Measurements from ENCODE around the gene TOMM70. TPM values are rescaled to one million over a fixed set of nuclear protein-coding genes. Genes with fewer than 3 reads are reported as not detected.

TOMM70 gene
- total and polyA plus RNA-seq, 2 donors (not counting 3 experiments of a cell fraction or from before 2014, with no cell fraction given), result 7.6 to 32.3 TPM

DNA sequence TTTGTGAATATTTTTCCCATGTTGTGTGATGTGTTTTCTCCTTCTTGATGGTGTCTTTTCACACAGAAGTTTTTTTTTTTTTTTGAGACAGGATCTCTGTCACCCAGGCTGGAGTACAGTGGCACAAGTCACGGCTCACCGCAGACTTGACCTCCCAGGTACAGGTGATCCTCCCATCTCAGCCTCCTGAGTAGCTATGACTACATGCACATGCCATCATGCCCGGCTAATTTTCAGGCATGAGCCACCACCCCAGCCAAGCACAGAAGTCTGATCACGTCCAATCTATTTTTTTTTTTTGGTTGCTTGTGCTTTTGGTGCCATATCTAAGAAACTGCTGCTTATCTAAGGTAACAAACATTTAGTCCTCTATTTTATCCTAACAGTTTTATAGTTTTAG, 24.6 kb downstream of the TOMM70 start:
- Histone ChIP-seq H3K9me1 (replicated peaks; ENCODE audit: control insufficient read depth, extremely low read depth, insufficient read depth, low read length) (no peaks in the 10 kb centered on the region), H3K79me2 (ENCODE audit: control insufficient read depth, insufficient read depth, low read length) (peaks cover 1% of the 10 kb centered on the region), H3K27me3 (ENCODE audit: control insufficient read depth in 2 of 2, insufficient read depth in 2 of 2, low read length in 2 of 2) (no peaks in the 10 kb centered on the region), H3K36me3 (ENCODE audit: control insufficient read depth in 2 of 2, extremely low read depth in 1 of 2, insufficient read depth in 2 of 2, low read length in 2 of 2) (peaks cover 9 to 13% of the 10 kb centered on the region in 2 experiments), H3K9me3 (replicated peaks; ENCODE audit: control insufficient read depth, insufficient read depth, low read length) (no peaks in the 10 kb centered on the region), H3K4me3 (replicated peaks in 1 of 3; ENCODE audit: insufficient read depth in 1 of 3, low read depth in 1 of 3, low read length in 3 of 3) (no peak overlapping the region), H4K20me1 (replicated peaks; ENCODE audit: control insufficient read depth, extremely low read depth, insufficient read depth, low read length) (no peaks in the 10 kb centered on the region), H3K4me1 (ENCODE audit: control insufficient read depth, extremely low read depth, insufficient read depth, low read length) (no peaks in the 10 kb centered on the region), H2AFZ (ENCODE audit: low read depth, low read length) (no peak overlapping the region), H3K27ac (ENCODE audit: insufficient read depth, low read depth, low read length) (no peak overlapping the region), H3K9ac (replicated peaks; ENCODE audit: extremely low read depth, insufficient read depth, low read length) (no peak overlapping the region), H3K4me2 (ENCODE audit: insufficient read depth, low read length) (no peak overlapping the region)
- no peak for TF ChIP-seq POLR2AphosphoS5 (IDR thresholded peaks at IDR 0.05; ENCODE audit: insufficient read depth, low read depth, low read length)
- TF ChIP-seq POLR2A (IDR thresholded peaks at IDR 0.05; ENCODE audit: low read depth, low read length), result no peak
- no peak for TF ChIP-seq EZH2 (IDR thresholded peaks at IDR 0.05; ENCODE audit: borderline replicate concordance, low read depth, low read length, severe bottlenecking)
- TF ChIP-seq, protein P1, sequence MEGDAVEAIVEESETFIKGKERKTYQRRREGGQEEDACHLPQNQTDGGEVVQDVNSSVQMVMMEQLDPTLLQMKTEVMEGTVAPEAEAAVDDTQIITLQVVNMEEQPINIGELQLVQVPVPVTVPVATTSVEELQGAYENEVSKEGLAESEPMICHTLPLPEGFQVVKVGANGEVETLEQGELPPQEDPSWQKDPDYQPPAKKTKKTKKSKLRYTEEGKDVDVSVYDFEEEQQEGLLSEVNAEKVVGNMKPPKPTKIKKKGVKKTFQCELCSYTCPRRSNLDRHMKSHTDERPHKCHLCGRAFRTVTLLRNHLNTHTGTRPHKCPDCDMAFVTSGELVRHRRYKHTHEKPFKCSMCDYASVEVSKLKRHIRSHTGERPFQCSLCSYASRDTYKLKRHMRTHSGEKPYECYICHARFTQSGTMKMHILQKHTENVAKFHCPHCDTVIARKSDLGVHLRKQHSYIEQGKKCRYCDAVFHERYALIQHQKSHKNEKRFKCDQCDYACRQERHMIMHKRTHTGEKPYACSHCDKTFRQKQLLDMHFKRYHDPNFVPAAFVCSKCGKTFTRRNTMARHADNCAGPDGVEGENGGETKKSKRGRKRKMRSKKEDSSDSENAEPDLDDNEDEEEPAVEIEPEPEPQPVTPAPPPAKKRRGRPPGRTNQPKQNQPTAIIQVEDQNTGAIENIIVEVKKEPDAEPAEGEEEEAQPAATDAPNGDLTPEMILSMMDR (IDR thresholded peaks at IDR 0.05; ENCODE audit: extremely low read depth in 1 of 2, insufficient read depth in 1 of 2, low read depth in 1 of 2, low read length in 2 of 2), result no peak
- TF ChIP-seq, protein P2, sequence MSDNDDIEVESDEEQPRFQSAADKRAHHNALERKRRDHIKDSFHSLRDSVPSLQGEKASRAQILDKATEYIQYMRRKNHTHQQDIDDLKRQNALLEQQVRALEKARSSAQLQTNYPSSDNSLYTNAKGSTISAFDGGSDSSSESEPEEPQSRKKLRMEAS (IDR thresholded peaks at IDR 0.05; ENCODE audit: insufficient read depth, insufficient read length), result no peak
- no peak for TF ChIP-seq JUN (IDR thresholded peaks at IDR 0.05; ENCODE audit: borderline replicate concordance, insufficient read depth, insufficient read length, low read depth)
- no peak for TF ChIP-seq FOS (IDR thresholded peaks at IDR 0.05; ENCODE audit: borderline replicate concordance, insufficient read depth, low read length)
- no peak for TF ChIP-seq GATA2 (IDR thresholded peaks at IDR 0.05; ENCODE audit: insufficient read depth, insufficient read length, low read depth, low read length)
- TF ChIP-seq MYC (IDR thresholded peaks at IDR 0.05; ENCODE audit: low read depth, low read length), result no peak
- ChIA-PET POLR2A (no interaction called here), CTCF (interaction anchor here (0.7 to 1.3 kb wide), 2 partner anchors 8 to 20 kb away, joined by 4 read pairs; no protein-coding TSS in a partner anchor)
- no peak for FAIRE-seq
- BruUV-seq (replicated peaks), result no TSS peak
- DNase-seq (ENCODE audit: low read depth, low spot score), result no peak
- dilution Hi-C loops (cut with MboI; ENCODE audit: extremely low pct_ligation_motif_present, low sequenced_read_pairs) (no loop called here), intact Hi-C loops (cut with micrococcal nuclease) (no loop called here)

All from endothelial cell of umbilical vein (primary cell).